Adrenal gland (tissue), 12 donors: Measurements from ENCODE around the gene SUOX. TPM values are rescaled to one million over a fixed set of nuclear protein-coding genes. Genes with fewer than 3 reads are reported as not detected.
A peak's percentile ranks its signal among the peaks of the same experiment; 100 is the strongest.

Experiments used
- DNase-seq, 7 donors: peaks; one replicate each; pipeline ENCODE4 v3.0.0-alpha.2; 2019 to 2020
- H3K27ac ChIP-seq, 5 donors: fragments of 200-600 bp; sonication (generic) in 4 of 5; 1 replicate in 3 of 5; 2 replicates in 2 of 5; pipeline versions ENCODE4 v1.5.1 to v1.8.0; 2016 to 2020; ENCODE audit warnings: mild to moderate bottlenecking in 1 of 5
- H3K27me3 ChIP-seq: fragments of 200-600 bp; 2 replicates; pipeline ENCODE4 v1.8.0; 2021
- H3K36me3 ChIP-seq, 2 donors: fragments of 200-600 bp; replicated peaks in 1 of 2; 1 replicate in 1 of 2; 2 replicates in 1 of 2; pipeline versions ENCODE4 v1.5.1 to v1.8.0; 2018 to 2022
- H3K4me1 ChIP-seq, 2 donors: fragments of 200-600 bp; replicated peaks in 1 of 2; 1 replicate in 1 of 2; 2 replicates in 1 of 2; pipeline versions ENCODE4 v1.5.1 to v1.8.0; 2018 to 2021
- H3K4me3 ChIP-seq, 4 donors: fragments of 200-600 bp; sonication (generic) in 3 of 4; one replicate each; pipeline ENCODE4 v1.5.1; 2016 to 2018
- H3K9me3 ChIP-seq, 3 donors: fragments of 200-600 bp; sonication (generic) in 1 of 3; replicated peaks in 1 of 3; 1 replicate in 2 of 3; 2 replicates in 1 of 3; pipeline versions ENCODE4 v1.5.1 to v1.8.0; 2016 to 2021
- CTCF ChIP-seq, 6 experiments: fragments of 450-650 bp in 4 of 6; fragments of 200-600 bp in 2 of 6; sonication (generic) in 1 of 6; IDR thresholded peaks; 1 replicate in 5 of 6; 2 replicates in 1 of 6; pipeline versions ENCODE4 v1.5.1 to v1.8.0; 2016 to 2021; ENCODE audit warnings: antibody characterized with exemption in 6 of 6, mild to moderate bottlenecking in 2 of 6, moderate library complexity in 1 of 6
- POLR2A ChIP-seq, 2 donors: fragments of 450-650 bp; IDR thresholded peaks; one replicate each; pipeline ENCODE4 v1.6.1; 2017; ENCODE audit warnings: antibody characterized with exemption in 2 of 2, mild to moderate bottlenecking in 2 of 2, moderate library complexity in 1 of 2
- WGBS, 4 donors: extraction: QIAGEN DNeasy Blood & Tissue Kit in 2 of 4; methylation state at CpG; one replicate each; pipeline versions ENCODE4 v1.1.5 to v1.1.7; 2013 to 2017; 5-methylcytosine and 5-hydroxymethylcytosine counted together
- intact Hi-C, 2 donors: fragments of 100-400 bp; cut with DNase I; formaldehyde crosslinking; loops; one replicate each; pipeline versions ENCODE4 v1.14.1 to v1.15.0; 2022 to 2023
- polyA plus RNA-seq, 3 donors: library from polyadenylated mRNA; stranded (reverse); fragments of 200-250 nt in 2 of 3; fragments of 350-450 nt in 1 of 3; fragmentation: Illumina TruSeq in 1 of 3; extraction: RNeasy Lipid Tissue Mini Kit (QIAGEN cat#74804) in 1 of 3; gene quantifications; one replicate each; pipeline ENCODE4 v1.2.3, GENCODE V29; 2013 to 2014
- total RNA-seq, 9 donors: library from RNA; depleted of rRNA in 4 of 9; stranded (reverse); fragments of >200 nt in 4 of 9; fragments of 120-200 nt in 1 of 9; fragmentation: NEBNext Ultra II Directional in 1 of 9; extraction: Animal tissue kit (Norgen Biotek cat#: 25700) in 1 of 9; gene quantifications; one replicate each; pipeline versions ENCODE4 v1.1.0 to v1.2.4, GENCODE V29; 2013 to 2023
- donor health status: healthy with polysubstance abuse.
- donor health status: Bipolar disorder and iron deficiency.
- donor health status: DM: yes; HTN: yes; CAD: no.
- donor health status: DM: no; HTN: no; CAD: no.
- donor health status: DM: no; HTN: no; CAD: no.
- donor health status: DM: yes; HTN: yes; CAD: no.

Gene SUOX
- total and polyA plus RNA-seq, 12 donors = 27.7 to 72.6 (median 55.5) TPM

- peaks cover 0 to 3% of the 10 kb centered on the region in 2 donors for H3K36me3 ChIP-seq
- 78 to 86% (median 84%) methylated on average over 4 to 5 of the region's 5 CpGs; no CpG with 5 or more reads in 1 of the 4 donors for WGBS, 4 donors
- no peaks in the 10 kb centered on the region for H3K9me3 ChIP-seq
- no peaks in the 10 kb centered on the region for H3K27me3 ChIP-seq
- no peak overlapping the region for H3K27ac ChIP-seq
- TF ChIP-seq CTCF (IDR thresholded peaks at IDR 0.05) (no peak), POLR2A (IDR thresholded peaks at IDR 0.05) (no peak)
- no peak for DNase-seq
- intact Hi-C loops = no loop called here
- no peak overlapping the region for H3K4me3 ChIP-seq
- H3K4me1 ChIP-seq = no peaks in the 10 kb centered on the region
Observed at GRCh38 chr12:55957106-55957859, 39.8 kb upstream of the SUOX start.

- no peaks in the 10 kb centered on the region for H3K27me3 ChIP-seq
- H3K36me3 ChIP-seq = no peaks in the 10 kb centered on the region
- TF ChIP-seq CTCF (IDR thresholded peaks at IDR 0.05) (no peak), POLR2A (IDR thresholded peaks at IDR 0.05) (no peak)
- intact Hi-C loops = no loop called here
- H3K4me3 ChIP-seq = no peak overlapping the region
- H3K27ac ChIP-seq = no peak overlapping the region
- peaks cover 6 to 11% of the 10 kb centered on the region in 2 donors for H3K4me1 ChIP-seq
- no peak for DNase-seq
- WGBS, 4 donors = 84 to 91% (median 90%) methylated on average over 2 of the region's 2 CpGs
- H3K9me3 ChIP-seq = no peaks in the 10 kb centered on the region
Observed at GRCh38 chr12:55963760-55964159, 33.3 kb upstream of the SUOX start.

- Histone ChIP-seq H3K36me3 (no peaks in the 10 kb centered on the region), H3K4me1 (peaks cover 6 to 11% of the 10 kb centered on the region in 2 donors), H3K27ac (no peak overlapping the region), H3K27me3 (no peaks in the 10 kb centered on the region), H3K9me3 (no peaks in the 10 kb centered on the region), H3K4me3 (no peak overlapping the region)
- no peak for DNase-seq
- TF ChIP-seq POLR2A (IDR thresholded peaks at IDR 0.05) (no peak), CTCF (IDR thresholded peaks at IDR 0.05) (no peak)
- 63 to 78% (median 75%) methylated on average over 5 of the region's 5 CpGs for WGBS, 4 donors
- intact Hi-C loops = no loop called here
Observed at GRCh38 chr12:55965240-55965639, 31.8 kb upstream of the SUOX start.

GRCh38 chr12:55965941-55966407 is 31.1 kb upstream of the SUOX start, which contains the start of gene PMEL:
TSS of gene PMEL (minus strand) at chr12:55966042. CDS start at chr12:55966011, 31 bp downstream.
- peak in 1 of 7 donors; percentile 19 for DNase-seq

More at GRCh38 chr12:55965941-55966407, 31.1 kb upstream of the SUOX start, which contains the start of gene PMEL:
- WGBS, 4 donors = 4 to 16% (median 11%) methylated on average over 4 of the region's 4 CpGs
- no peaks in the 10 kb centered on the region for H3K36me3 ChIP-seq
- peak within 1 kb of the TSS; percentile 21 to 77 (median 39) for H3K4me3 ChIP-seq
- no peaks in the 10 kb centered on the region for H3K9me3 ChIP-seq
- intact Hi-C loops = no loop called here
- peaks cover 6 to 11% of the 10 kb centered on the region in 2 donors for H3K4me1 ChIP-seq
- peak within 1 kb of the TSS in 4 of 5 donors; percentile 46 to 88 (median 66) for H3K27ac ChIP-seq
- TF ChIP-seq CTCF (IDR thresholded peaks at IDR 0.05) = no peak
- no peaks in the 10 kb centered on the region for H3K27me3 ChIP-seq
